Activated CD8-positive, alpha-beta memory T cell treated with anti-CD3 and anti-CD28 coated beads, Interleukin-2, amount 50 U/mL, for 1 hour (primary cell): ENCODE data around the gene CFAP61.
"Not testable (repeated sequence)": the region's sequence is repeated elsewhere in the genome, so short reads cannot be mapped to it uniquely, and the experiment has no call there.

Experiments used
- DNase-seq: peaks from one replicate; pipeline ENCODE4 v3.0.0-alpha.2; 2020; ENCODE audit errors: extremely low read depth

Gene CFAP61, protein sequence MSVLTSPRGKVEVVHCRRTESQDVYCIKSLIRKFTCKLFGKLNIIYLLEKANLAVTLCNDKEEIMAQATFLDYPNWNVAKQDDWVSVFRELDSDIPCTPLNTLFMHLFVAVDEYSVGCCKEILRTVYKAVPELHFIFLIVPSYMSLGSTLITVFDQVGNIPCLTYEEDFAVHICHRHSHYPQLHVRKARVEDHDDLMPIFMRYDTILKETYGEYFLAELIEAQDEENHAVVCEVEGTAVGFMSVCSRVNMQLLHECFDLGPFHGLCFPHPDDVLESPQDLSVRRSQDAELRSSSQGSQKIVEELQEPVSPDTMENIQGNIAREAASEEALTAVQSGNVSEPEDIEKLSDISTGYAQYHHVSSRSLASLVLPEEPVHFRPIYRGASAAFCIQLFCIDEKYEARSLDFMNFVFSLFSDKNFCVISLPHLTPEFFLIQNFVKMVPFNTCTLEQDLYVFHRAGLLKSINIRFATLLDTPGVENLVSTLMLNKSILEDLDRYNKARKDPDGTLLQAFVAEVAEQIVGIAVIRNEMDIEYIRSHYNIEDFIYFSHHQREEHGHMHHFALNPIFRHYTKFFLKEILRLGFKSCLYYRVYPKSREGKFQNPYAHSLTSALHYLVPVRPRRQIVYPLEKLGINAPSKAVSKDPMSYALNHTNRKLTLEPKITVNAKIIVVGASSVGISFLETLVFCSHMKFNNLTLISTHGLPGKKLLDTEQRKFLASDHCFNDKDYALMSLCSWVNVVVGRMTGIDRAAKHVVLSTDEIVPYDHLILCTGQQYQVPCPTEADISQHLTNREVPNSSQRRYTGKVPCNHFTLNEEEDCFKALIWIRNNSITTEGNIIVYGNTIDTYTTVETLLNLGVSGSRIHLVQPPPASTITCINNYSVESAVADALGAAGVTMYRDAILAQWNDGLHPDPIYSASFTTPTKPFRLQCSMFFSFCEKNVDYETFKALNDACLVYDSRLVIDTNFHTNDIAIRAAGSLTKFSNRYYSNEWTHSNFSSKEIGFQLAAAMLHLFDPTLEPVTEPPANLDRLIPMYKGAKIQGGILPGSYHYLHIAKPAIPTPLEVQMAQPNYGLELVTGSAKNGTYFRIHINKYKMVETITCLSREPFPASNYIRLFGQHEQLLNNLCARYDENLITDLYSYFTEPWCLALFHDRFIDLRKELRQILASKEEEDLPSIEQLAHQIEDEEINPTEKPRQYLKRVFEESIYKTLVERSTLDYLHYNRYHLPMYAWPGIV

DNA sequence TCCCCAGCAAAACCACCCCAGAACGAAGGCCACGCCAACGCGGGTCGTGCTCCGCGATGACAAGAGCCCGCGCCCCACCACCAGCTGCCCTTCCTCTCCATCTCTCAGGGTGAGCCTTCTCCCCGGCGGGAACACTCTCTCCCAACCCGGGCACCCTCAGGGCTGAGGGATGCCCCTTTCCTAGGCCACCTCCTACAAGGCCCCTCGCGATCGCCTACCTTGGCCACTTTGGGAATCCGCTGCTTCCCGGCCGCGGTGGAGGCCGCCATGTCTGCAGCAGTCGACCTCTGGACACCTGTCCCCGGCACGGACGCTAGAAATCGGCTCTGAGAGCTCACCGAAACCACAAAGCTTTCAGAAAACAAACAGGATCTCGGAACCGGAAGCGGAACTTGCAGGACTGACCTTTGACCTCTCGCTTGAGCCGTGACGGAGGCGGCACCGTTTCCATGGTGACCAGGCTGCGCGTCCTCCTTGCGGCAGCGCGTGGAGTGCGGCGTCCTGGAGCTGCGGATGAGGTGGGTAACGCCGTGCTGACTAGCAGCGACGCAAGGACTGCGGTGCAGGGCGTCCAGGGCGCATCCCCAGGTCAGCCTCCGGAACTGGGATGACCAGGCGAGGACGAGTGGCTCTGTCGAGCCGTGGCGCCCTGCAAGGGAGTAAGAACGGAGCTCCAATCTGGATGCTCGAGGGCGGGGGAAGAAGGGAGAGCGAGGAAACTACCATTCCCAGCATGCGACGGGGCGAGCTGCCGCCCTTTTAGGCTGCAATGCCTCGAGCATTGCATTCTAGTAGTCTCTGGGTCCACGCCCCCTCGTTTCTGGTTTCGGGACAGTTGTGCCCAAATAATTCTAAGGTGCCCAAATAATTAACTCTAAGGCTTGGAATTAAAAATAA is at the start of gene CFAP61, which contains the start of gene CRNKL1:
Gene CFAP61, plus strand, starts transcription at position 459 of the 897 bp plus-strand sequence. CDS start 4,122 bp downstream, outside the sequence.
Gene CRNKL1, minus strand, starts transcription at position 393 of the 897 bp plus-strand sequence. Its CDS starts 124 bp downstream, at position 269.
- DNase-seq = peak; percentile 95

DNA sequence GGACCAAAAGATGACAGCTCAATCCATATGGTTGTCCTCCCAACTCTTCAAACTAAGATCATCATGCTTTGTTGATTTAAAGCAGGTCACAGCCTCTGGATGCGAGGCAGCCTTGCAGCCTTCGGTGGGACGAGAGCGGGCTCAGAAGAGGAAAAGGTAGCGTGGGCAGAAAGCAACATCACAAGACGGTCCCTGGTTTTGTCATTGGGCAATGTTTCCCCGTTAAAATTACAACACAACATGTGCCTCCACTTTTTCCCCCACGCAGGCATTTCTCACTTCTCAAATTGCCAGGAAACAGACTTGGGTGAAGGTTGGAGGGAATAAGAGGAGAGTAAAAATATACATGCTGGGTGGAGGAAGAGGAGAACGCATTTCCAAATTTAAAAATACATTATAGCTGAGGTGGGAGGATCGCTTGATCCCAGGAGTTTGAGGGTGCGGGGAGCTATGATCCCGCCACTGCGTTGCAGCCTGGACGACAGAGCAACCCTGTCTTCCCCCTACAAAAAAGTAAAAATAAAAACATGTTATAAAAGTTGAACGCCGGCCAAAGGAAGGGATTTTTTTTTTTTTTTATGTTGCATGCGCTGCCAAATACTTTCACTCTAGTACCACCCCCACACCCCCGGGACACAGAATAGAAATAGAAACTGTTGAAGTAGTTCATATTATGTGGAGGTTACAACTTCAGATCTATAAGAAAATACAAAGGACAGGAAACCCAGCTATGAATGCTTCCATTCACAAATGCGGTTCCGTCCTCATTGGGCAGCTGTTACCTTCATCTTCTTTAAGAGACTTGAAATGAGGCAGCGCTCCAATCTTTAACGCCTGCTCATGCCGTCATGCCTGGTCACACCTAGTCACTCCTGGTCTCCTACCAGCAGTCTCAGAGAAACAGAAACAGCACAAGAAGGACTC is 49.0 kb upstream of the CFAP61 start:
- DNase-seq = no peak

DNA sequence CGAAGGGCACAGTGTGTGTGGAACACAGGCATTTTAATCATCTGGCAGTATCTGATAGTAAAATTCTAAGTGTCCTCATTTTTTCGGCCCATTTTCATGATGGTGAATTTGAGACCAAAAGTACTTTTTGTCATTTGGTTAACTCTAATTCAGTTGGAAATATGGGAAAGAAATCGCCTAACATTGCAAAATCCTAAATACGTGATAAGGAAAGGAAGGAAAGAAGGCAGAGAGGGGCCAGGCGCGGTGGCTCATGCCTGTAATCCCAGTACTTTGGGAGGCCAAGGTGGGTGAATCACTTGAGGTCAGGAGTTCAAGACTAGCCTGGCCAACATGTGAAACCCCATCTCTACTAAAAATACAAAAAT is 48.4 kb upstream of the CFAP61 start:
- not testable (repeated sequence) for DNase-seq

DNA sequence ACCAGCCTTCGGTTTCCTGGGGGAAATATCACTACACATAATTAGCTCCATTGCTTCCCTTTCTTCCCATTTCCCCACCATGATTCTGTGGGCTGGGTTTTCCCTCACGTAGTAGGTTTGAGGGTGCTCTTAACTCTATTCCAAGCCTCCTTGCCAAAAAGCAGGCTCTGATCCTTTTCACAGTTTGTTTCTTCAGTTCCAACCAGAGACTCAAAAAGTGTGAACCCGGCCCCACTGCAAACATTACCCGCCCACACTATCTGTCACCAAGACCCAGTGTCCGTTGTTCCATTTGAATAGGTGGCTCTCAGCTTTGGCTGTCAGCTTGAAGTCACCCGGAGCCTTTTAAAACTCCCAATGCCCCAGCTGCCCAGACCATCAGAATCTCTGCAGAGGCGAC is 47.0 kb upstream of the CFAP61 start:
- no peak for DNase-seq

DNA sequence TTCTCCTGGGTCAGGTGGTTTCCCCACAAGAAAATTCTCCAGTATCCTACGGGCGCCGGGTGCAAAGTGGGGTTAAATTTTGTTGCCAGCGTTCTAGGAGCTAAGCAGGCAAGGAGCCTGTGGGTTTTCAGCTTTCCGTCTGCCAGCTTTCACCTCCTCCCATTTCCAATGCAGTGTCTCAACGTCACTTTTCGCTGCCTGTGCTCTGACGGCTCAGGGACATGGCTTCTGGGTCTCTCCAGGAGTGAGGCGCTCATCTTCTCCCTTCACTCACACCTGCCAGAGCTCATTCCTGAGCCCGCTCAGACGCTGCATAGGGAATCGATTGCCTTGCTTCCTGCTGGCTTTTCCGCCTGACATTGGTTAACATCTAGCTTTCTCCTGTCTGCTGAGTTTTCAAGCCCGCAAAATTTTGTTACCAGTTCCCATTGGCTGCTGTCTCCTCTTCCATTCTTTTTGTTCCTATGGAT is 42.5 kb upstream of the CFAP61 start:
- no peak for DNase-seq

DNA sequence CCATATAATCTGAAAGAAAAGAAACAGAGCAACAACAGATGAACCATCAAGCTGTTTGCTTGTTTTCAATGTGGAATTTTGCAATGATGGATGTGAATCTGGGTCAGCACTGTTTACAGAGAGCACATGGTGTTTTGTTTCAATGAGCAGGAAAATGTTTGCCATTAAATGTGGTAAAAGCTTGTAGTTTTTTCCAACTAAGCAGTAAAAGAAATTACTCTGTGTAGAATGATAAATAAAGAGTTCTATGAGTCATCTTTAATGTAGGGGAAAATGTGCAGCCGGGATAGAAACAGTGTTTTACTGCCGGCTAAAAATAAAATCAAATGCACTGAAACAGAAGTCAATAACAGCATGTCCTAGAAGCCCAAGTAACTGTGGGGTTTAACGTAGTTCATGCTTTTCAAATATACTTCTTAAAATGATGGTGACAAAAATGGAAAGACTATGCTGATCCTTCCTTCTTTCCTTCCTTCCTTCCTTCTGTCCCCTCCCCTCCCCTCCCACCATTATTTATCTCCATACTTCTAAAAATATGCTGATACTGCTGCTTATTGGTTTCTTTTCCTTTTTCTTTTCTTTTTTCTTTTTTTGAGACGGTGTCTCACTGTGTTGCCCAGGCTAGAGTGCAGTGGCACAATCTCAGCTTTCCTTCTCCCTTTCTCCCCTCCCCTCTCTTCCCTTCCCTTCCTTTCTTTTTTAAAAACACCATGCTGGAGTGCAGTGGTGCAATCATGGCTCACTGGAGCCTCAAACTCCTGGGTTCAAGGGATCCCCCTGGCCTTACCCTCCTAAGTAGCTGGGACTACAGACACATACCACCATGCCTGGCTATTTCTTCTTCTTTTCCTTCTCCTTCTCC is 41.5 kb upstream of the CFAP61 start:
- no peak for DNase-seq

DNA sequence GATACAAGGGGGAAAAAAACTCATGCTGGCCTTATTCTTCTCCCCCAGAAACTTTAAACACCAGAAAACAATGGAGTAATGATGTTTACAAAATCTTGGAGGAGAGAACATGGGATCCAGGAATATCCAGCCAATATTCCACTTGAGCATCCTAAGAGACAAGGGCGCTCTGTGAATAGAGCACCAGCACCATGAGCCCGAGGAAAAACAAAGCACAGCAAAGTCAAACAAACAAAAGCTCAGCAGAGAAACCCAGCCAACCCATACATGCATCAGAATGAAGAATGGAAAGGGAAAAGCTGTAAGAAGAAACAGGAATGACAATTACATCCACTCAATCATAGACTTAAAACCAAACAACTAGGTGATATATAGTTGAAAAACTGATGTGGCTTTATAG is 39.8 kb upstream of the CFAP61 start:
- no peak for DNase-seq

DNA sequence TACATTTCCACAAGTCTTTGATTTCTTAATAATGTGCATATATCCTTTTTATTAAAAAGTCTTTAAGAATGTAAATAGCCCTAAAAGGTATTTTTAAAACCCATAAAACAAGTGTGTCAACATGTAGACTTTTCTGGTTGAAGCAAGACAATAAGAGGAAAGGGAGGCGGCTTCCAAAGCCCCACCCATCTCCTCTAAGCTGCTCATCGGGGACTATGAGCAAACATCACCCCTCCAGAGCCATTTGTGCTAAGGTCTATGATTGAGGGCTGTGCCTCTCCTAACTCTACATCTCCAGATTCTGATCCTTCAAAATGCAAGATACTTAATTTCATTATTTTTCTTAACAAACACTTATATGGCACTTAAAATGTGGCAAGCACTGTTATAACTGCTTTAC is 37.7 kb upstream of the CFAP61 start:
- DNase-seq = no peak

DNA sequence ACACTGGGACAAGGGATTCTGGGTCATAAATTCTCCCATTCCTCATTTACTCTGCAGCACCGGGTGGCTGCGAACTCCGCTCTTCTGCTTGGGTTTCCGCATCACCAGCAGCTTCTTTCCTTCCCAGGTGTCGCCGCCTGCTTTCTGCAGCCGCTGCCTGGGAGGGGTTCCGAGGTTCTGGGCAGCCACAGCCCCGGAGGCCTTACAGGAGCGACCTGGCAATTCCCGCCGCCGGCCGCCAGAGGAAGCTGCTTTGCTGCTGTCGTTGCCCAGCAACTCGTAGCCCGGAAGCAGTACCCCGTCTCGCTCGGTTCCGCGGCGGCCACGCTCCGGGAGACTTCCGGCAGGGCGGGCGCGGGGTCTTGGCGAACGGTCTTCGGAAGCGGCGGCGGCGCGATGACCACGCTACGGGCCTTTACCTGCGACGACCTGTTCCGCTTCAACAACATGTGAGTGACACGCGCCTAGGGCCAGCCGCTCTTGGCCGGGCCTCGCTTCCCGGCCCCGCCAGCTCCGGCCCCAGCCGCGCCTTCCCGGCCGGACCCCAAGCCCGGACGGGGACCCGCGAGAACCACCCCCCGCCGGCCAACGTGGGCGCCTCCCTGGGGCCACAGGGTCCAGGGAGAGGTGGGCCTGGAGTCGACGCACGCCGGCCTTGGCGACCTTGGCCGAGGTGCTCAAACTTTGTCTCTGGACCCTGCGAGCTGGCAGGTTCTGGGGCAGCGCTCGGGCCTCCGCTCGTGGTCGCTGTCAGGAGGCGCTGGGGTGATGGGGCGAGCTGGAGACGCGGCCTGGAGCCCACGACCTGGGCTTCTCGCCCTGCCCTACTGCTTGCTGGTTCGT is 35.1 kb upstream of the CFAP61 start, which contains the start of gene NAA20:
Gene NAA20, plus strand, starts transcription at position 362 of the 843 bp plus-strand sequence. Its CDS starts 35 bp downstream, at position 397.
- peak; percentile 73 for DNase-seq

DNA sequence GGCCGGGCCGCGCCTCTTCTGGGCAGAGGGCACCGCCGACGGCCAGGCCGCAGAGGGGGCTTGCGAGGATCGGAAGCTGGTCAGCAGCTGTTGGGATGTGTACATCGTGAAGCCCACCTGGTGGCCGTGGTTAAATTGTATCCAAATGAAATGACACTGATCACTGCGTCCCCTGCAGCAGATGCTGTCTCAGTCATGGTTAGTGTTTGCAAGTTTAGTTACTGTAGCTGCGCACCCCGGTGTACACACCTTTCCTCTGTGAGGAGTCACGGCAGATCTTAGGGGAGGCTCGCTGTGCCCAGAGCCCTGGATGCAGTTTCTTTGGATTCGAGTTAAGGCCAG is 34.5 kb upstream of the CFAP61 start:
- DNase-seq = no peak

DNA sequence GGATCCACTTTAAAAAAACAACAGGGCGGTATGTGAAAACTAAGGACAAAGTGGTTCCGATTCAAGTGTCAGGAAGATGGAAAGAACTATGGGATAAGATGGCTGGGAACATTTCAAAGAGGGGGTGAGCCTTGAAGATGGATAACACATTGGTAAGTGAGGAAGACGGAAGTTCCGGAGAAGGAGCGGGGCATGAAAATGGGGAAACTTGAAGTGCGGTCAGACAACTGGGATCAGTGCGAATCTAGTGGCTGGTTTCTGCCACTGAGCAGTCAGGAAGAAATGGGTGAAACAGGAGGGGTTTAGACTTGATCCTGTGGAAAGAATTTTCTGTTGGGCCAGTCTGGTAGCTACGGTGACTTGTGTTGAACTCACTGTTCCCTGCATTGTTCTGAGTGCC is 34.0 kb upstream of the CFAP61 start:
- DNase-seq = no peak

DNA sequence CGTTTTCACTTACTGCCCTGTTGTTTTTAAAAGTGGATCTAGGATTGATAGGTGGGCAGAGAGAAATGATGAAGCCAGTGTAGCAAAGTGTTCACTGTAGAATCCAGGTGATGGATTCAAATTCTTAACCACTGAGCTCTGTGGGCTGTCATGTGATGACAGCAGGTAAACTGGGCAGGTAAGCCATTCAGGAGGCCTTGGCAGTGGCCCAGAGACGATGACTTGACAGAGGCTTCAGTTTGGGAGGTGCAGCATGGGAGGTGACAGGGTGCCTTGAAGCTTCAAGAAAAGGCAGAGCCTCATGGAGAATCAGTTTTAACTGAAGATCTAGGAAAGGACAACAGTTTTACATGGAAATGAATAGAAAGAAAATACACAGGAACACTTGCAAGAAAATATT is 33.2 kb upstream of the CFAP61 start:
- no peak for DNase-seq

DNA sequence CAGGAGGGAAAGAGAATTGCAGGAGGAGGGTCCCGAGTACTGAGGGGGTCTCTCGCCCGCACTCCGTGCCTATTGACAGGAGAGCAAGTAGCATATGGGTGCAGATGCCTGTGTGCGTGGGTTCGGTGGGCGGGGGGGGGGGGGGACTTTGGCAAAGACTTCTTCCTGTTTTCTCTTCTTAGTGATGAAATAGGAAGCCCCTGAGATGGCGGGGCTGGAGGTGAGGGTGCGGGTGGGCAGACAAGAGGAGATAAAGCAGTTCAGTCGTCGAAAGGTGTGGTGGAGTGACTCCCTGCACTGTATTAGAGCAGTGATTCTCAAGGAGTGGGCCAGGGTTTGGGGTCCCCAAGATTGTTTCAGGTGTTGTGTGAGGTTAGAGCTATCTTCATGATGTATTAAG is 31.4 kb upstream of the CFAP61 start:
- no peak for DNase-seq

DNA sequence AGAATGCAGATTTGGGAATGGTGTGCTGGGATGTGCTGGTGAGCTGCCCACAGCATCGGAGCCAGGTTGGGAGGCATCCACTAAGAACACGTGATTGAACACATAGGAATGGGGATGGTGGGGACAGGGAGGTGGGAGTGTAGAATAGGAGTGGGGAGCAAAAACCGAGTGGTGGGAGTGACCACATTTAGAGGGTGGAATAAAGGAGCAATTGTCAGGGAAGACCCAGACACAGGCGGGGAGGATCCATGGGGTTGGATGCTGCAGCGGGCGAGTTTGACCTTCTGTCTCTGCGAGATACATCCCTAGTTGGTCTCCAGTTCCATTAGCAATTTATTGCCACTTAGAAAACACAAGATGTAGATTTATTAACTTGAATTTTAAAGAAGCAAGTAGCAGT is 30.5 kb upstream of the CFAP61 start:
- no peak for DNase-seq

DNA sequence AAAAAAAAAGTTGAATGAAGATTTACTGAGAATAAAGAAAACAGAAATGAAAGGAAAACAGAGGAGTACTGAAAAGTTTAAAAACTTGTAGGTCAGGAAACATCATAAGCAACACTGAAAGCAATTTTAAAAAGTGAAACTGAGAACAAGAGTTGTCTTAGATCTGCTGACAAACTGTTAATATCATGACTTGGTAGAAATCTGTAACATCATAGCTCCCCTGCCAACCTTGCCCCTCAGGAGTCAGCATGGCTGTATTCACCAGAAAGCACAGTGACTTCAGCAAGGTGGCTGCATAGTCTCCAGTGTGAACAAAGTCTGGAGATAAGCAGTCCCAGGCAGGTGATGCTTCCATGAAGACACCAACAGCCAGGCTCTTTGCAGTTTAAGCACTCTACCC is 29.8 kb upstream of the CFAP61 start:
- no peak for DNase-seq

DNA sequence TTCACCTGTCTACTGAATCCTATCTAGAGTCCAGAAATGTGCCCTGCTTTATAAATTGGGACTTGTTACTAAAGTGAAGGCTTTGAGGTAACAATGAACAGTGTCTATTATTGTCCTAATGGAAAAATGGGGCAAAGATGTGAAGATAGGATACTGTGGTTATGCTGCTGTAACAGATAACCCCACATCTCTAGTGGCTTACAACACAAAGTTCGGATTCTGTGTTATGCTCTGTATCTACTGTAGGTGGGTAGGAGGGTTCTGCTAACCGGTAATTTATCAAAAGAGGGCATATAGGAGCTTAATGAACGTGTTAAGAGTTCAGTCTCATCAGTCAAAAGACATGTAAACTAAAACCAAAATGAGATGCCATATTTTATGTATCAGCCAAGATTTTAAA is 28.9 kb upstream of the CFAP61 start:
- DNase-seq = no peak

DNA sequence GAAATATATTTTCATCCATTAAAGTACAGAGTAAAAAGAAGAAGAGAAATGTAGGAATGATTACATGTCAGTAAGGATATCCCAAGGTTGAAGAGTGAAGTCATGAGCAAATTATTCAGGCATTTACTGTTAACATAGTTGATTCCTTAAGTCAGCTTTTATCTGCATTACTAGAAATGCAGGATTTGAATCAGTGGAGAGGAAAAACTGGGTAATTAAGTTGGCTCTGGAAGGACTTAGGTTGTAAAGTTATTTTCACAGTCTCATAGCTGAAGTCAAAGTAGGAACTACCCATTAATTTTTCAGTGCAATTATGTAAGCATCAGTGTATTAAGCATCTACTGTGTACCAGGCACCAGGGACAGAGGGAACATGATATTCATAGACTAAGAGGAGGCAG is 27.4 kb upstream of the CFAP61 start:
- no peak for DNase-seq

DNA sequence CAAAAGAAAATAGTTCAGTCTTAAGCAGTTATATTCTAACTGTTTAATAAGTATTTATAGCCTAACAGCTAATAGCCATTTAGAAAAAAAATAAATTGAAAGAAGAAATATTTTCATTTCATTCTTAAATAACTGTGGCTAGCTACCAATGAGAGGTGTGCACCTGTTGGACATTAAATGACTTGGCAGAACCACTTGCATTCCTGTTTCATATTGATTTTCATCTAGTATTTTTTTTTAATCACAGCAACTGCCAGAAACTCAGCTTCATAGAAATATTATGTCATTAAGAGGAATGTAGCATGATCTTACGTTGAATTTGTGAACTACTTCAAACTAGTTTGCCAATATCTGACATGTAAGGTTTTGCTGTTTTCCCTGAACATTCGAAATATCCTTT is 25.0 kb upstream of the CFAP61 start:
- no peak for DNase-seq
